Measurements from ENCODE around the gene TNNT3. TPM values are rescaled to one million over a fixed set of nuclear protein-coding genes. Genes with fewer than 3 reads are reported as not detected.
"Not testable (repeated sequence)": the region's sequence is repeated elsewhere in the genome, so short reads cannot be mapped to it uniquely, and the experiment has no call there.

Gene TNNT3
- 10 to 100 TPM in 2 of 8 experiments, 1 to 10 TPM in 1, under 1 TPM in 2, not detected in 3; 0.11 to 25.9 (median 3.6) TPM for total RNA-seq

- Histone ChIP-seq H3K4me1 (replicated peaks in 1 of 2) (no peaks in the 10 kb centered on the region), H3K4me3 (no peak within 1 kb of the TSS), H3K27ac (no peak within 1 kb of the TSS)
- in situ Hi-C loops (cut with MboI; ENCODE audit: low pct_unique_long_range_greater_than_20kb in 2 of 9, low sequenced_read_pairs in 9 of 9, unreplicated experiment in 9 of 9), result no loop called here
- WGBS, 10 experiments, result 75 to 93% (median 78%) methylated on average over 4 to 17 of the region's 31 CpGs; no CpG with 5 or more reads in 7 of the 10 experiments
- no peak for ATAC-seq (replicated peaks in 6 of 8)
Observed at GRCh38 chr11:1919391-1920127, at the start of gene TNNT3. TSS of gene TNNT3 (plus strand) at chr11:1919703. CDS start at chr11:1922875, 3,172 bp downstream.

GRCh38 chr11:1870326-1870696, 49.2 kb upstream of the TNNT3 start:
- Histone ChIP-seq H3K4me1 (replicated peaks in 1 of 2) (peaks cover 0 to 13% of the 10 kb centered on the region in 2 donors), H3K27ac (no peak overlapping the region), H3K4me3 (no peak overlapping the region)
- in situ Hi-C loops (cut with MboI; ENCODE audit: low pct_unique_long_range_greater_than_20kb in 2 of 9, low sequenced_read_pairs in 9 of 9, unreplicated experiment in 9 of 9), result no loop called here
- WGBS, 10 experiments, result 10 to 100% (median 10%) methylated on average over 1 to 2 of the region's 12 CpGs; no CpG with 5 or more reads in 7 of the 10 experiments
- peak in 3 of 8 experiments; percentile 3 to 41 (median 4) for ATAC-seq (replicated peaks in 6 of 8)

- Histone ChIP-seq H3K4me3 (no peak overlapping the region), H3K27ac (no peak overlapping the region), H3K4me1 (replicated peaks in 1 of 2) (peaks cover 0 to 18% of the 10 kb centered on the region in 2 donors)
- in situ Hi-C loops (cut with MboI; ENCODE audit: low pct_unique_long_range_greater_than_20kb in 2 of 9, low sequenced_read_pairs in 9 of 9, unreplicated experiment in 9 of 9), result no loop called here
- 1 to 18% (median 14%) methylated on average over 5 to 16 of the region's 50 CpGs; no CpG with 5 or more reads in 7 of the 10 experiments for WGBS, 10 experiments
- peak; percentile 24 to 82 (median 55) for ATAC-seq (replicated peaks in 6 of 8)
Observed at GRCh38 chr11:1870721-1871466, 48.6 kb upstream of the TNNT3 start.

- no peak for ATAC-seq (replicated peaks in 6 of 8)
- Histone ChIP-seq H3K27ac (no peak overlapping the region), H3K4me1 (replicated peaks in 1 of 2) (peaks cover 0 to 20% of the 10 kb centered on the region in 2 donors), H3K4me3 (no peak overlapping the region)
- no CpG with 5 or more reads among the region's 15 CpGs for WGBS, 10 experiments
- in situ Hi-C loops (cut with MboI; ENCODE audit: low pct_unique_long_range_greater_than_20kb in 2 of 9, low sequenced_read_pairs in 9 of 9, unreplicated experiment in 9 of 9), result no loop called here
Observed at GRCh38 chr11:1871531-1871930, 48.0 kb upstream of the TNNT3 start.

- Histone ChIP-seq H3K4me1 (replicated peaks in 1 of 2) (peaks cover 0 to 27% of the 10 kb centered on the region in 2 donors), H3K4me3 (no peak overlapping the region), H3K27ac (no peak overlapping the region)
- WGBS, 10 experiments, result 20 to 100% (median 80%) methylated on average over 1 to 2 of the region's 25 CpGs; no CpG with 5 or more reads in 7 of the 10 experiments
- no peak for ATAC-seq (replicated peaks in 6 of 8)
- in situ Hi-C loops (cut with MboI; ENCODE audit: low pct_unique_long_range_greater_than_20kb in 2 of 9, low sequenced_read_pairs in 9 of 9, unreplicated experiment in 9 of 9), result no loop called here
Observed at GRCh38 chr11:1872267-1872985, 47.1 kb upstream of the TNNT3 start.

- ATAC-seq (replicated peaks in 6 of 8), result peak in 1 of 8 experiments; percentile 72
- peaks cover 0 to 29% of the 10 kb centered on the region in 2 donors for H3K4me1 ChIP-seq (replicated peaks in 1 of 2)
- H3K27ac ChIP-seq, result no peak overlapping the region
- H3K4me3 ChIP-seq, result no peak overlapping the region
- no CpG with 5 or more reads among the region's 11 CpGs for WGBS, 10 experiments
- in situ Hi-C loops (cut with MboI; ENCODE audit: low pct_unique_long_range_greater_than_20kb in 2 of 9, low sequenced_read_pairs in 9 of 9, unreplicated experiment in 9 of 9), result no loop called here
Observed at GRCh38 chr11:1873048-1873812, 46.3 kb upstream of the TNNT3 start.

GRCh38 chr11:1873813-1874150, 45.7 kb upstream of the TNNT3 start:
- in situ Hi-C loops (cut with MboI; ENCODE audit: low pct_unique_long_range_greater_than_20kb in 2 of 9, low sequenced_read_pairs in 9 of 9, unreplicated experiment in 9 of 9); H3K4me3 ChIP-seq; ATAC-seq (replicated peaks in 6 of 8); H3K27ac ChIP-seq: not testable (repeated sequence)
- H3K4me1 ChIP-seq (replicated peaks in 1 of 2), result peaks cover 0 to 29% of the 10 kb centered on the region in 2 donors
- WGBS, 10 experiments, result no CpG with 5 or more reads among the region's 17 CpGs

- not testable (repeated sequence) for H3K4me3 ChIP-seq; ATAC-seq (replicated peaks in 6 of 8); H3K27ac ChIP-seq
- peaks cover 0 to 29% of the 10 kb centered on the region in 2 donors for H3K4me1 ChIP-seq (replicated peaks in 1 of 2)
- in situ Hi-C loops (cut with MboI; ENCODE audit: low pct_unique_long_range_greater_than_20kb in 2 of 9, low sequenced_read_pairs in 9 of 9, unreplicated experiment in 9 of 9), result loop anchor here in 1 of 9 experiments (25.0 kb wide), 1 partner anchor 288 kb away; the partner anchor contains the start of genes INS and TH
- WGBS, 10 experiments, result no CpG with 5 or more reads among the region's 17 CpGs
Observed at GRCh38 chr11:1874441-1875092, 44.9 kb upstream of the TNNT3 start.

- in situ Hi-C loops (cut with MboI; ENCODE audit: low pct_unique_long_range_greater_than_20kb in 2 of 9, low sequenced_read_pairs in 9 of 9, unreplicated experiment in 9 of 9), result loop anchor here in 1 of 9 experiments (25.0 kb wide), 1 partner anchor 287 kb away; the partner anchor contains the start of genes INS and TH
- 3 to 82% (median 49%) methylated on average over 1 to 6 of the region's 28 CpGs; no CpG with 5 or more reads in 6 of the 10 experiments for WGBS, 10 experiments
- H3K4me3 ChIP-seq, result no peak overlapping the region
- H3K27ac ChIP-seq, result no peak overlapping the region
- no peak for ATAC-seq (replicated peaks in 6 of 8)
- H3K4me1 ChIP-seq (replicated peaks in 1 of 2), result peaks cover 0 to 29% of the 10 kb centered on the region in 2 donors
Observed at GRCh38 chr11:1875093-1875850, 44.2 kb upstream of the TNNT3 start.

GRCh38 chr11:1875851-1876301, 43.6 kb upstream of the TNNT3 start:
- 87% methylated on average over 5 of the region's 13 CpGs; no CpG with 5 or more reads in 9 of the 10 experiments for WGBS, 10 experiments
- in situ Hi-C loops (cut with MboI; ENCODE audit: low pct_unique_long_range_greater_than_20kb in 2 of 9, low sequenced_read_pairs in 9 of 9, unreplicated experiment in 9 of 9), result loop anchor here in 1 of 9 experiments (25.0 kb wide), 1 partner anchor 286 kb away; the partner anchor contains the start of genes INS and TH

GRCh38 chr11:1876361-1877063, 43.0 kb upstream of the TNNT3 start:
- H3K4me3 ChIP-seq, result no peak overlapping the region
- ATAC-seq (replicated peaks in 6 of 8), result peak in 7 of 8 experiments; percentile 26 to 88 (median 55)
- H3K4me1 ChIP-seq (replicated peaks in 1 of 2), result peaks cover 0 to 21% of the 10 kb centered on the region in 2 donors
- H3K27ac ChIP-seq, result no peak overlapping the region
- WGBS, 10 experiments, result no CpG with 5 or more reads among the region's 26 CpGs
- in situ Hi-C loops (cut with MboI; ENCODE audit: low pct_unique_long_range_greater_than_20kb in 2 of 9, low sequenced_read_pairs in 9 of 9, unreplicated experiment in 9 of 9), result loop anchor here in 1 of 9 experiments (25.0 kb wide), 1 partner anchor 286 kb away; the partner anchor contains the start of genes INS and TH

More at GRCh38 chr11:1875851-1876301, 43.6 kb upstream of the TNNT3 start:
- not testable (repeated sequence) for ATAC-seq (replicated peaks in 6 of 8); H3K4me3 ChIP-seq; H3K27ac ChIP-seq
- H3K4me1 ChIP-seq (replicated peaks in 1 of 2), result peaks cover 0 to 27% of the 10 kb centered on the region in 2 donors

All from motor neuron (in vitro differentiated cells).